HG03025 (cell line): Measurements from ENCODE around the gene UNC93A.

Experiments used
- ATAC-seq: cut with Tn5 transposase; IDR thresholded peaks from one replicate; pipeline ENCODE4 v1.9.1; 2021; ENCODE audit warnings: mild to moderate bottlenecking, moderate library complexity; ENCODE audit not compliant: unreplicated experiment, low FRiP score

Gene UNC93A

DNA sequence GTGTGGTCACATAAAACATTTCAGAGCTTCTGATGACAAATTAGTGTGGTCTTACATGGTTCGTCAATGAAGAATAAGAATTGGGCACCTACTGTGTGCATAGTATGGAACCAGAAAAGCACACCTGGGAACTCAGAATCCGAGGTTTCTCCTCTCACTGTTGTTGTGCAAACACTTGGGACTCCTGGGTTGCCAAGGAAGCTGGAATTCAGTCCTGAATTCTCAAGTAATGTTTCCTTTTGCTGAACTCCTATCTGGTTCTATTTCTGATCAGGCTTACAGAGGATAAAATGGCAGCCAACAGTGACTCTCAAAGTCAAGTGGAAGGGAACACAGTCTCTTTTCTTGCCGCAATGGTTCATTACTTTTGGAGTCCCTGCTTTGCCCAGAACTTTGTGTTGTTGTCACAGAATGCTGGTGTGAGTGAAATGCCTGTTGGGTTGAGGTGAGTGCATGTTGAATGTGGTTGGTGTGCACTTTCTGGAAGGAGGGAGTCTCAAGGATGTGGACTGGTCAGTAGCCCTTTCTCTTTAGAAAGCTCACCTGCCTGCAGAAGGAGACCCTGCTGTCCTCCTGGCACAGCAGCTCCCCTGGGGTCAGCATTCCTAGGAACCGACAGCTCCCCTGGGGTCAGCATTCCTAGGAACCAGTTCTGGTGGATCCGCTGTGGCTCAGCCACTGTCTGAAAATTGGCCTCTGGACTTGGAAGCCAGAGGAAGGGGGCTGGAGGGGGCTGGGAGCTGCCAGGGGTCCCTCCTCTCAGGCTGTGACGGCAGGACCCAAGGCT, 1.4 kb downstream of the UNC93A start:
- no peak for ATAC-seq

DNA sequence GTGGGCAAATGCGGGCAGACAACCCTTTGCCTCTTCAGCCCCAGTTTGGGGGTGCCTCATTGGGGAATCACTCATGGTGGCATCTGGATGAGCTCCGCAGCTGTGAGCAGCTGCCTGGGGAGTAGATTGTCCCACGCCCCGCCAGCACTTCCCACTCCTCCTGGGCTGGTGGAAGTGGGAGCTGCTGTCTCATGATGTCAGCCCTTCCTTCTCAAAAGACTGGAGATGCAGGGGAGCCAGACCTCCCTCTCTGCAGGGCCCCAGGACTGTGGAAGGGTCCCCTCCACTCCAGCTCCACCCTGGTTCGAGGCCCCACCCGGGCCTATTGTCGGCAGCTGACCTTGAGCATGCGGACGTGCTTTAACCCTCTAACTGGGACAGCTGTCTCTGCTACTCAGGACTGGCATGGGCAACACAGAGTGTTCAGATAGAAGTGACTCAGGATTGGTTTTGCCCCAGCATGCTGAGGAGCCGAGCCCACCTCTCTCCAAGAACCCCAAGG, 2.0 kb downstream of the UNC93A start:
- no peak for ATAC-seq

DNA sequence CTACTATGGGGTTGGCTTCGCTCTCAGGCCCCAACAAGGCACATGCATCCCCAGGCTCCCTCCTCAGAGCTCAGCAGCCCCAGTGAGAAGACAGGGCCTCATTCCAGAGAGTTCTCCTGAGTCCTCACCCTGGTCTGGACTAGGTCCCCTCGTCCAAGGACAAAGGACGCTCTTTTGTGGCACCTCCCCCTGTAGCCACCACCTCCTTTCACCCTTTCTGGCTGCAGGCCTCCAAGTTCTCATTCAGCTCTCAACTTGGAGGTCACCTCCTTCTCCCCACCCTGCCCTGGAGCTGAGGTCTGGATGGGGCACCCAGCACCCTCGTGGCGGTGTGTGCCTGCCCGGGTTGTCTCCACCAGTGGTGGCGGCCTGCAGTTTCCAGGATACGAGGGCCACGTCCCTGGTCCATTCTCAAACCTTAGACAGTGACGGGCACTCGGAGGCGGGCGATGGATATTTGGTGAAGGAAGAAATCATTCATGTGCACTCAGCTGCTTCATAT, 2.5 kb downstream of the UNC93A start:
- ATAC-seq, result no peak

DNA sequence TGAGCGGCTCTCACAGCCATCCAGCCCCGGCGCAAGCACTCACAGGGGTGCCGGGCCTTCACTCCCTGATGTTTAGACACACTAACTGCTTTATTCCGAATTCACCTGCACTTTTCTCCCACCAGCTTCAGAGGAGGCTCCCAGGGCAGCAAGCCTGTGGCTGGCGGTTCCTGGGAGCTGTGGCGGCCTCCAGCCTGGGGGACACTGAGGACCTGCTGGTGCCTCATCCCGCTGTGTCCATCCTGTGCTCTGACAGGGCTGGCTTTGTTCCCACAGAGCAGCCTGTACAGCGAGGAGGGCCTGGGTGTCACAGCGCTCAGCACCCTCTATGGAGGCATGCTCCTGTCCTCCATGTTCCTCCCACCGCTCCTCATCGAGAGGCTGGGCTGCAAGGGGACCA, 3.1 kb downstream of the UNC93A start:
- ATAC-seq, result no peak

DNA sequence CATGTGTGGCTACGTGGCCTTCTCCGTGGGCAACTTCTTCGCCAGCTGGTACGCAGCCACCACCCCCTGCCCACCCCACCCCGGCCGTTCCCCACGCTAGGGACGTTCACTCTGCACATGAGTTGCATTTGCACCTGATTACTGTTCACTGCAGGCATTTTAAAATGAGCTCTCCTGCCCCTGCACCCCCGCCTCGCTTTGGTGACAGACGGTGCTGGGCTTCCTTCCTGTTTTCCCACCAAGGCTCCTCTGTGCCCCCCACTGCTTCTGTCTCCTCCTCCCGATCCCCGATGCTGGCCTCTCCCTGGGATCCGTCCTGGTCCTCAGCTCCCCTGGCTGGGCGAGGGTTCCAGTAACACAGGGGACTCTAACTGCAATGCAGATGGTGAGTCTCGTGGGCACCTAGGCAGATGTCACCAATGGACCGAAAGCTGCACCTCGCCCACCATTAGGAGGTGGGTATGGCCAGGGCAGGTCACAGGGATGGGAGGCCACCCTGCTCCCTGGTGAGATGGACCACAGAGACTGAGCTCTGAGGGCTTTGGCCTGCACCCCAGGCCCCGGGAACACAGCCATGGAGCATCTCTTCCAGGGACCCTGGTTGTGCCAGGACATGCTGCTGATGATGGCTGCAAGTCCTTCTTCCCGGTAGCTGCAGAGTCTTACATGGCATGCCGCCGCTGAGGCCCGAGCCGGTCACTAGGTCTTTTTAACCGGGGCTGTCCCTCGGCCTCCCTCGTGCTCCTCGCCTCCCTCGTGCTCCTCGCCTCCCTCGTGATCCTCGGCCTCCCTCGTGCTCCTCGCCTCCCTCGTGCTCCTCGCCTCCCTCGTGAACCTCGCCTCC, 3.8 kb downstream of the UNC93A start:
- no peak for ATAC-seq

DNA sequence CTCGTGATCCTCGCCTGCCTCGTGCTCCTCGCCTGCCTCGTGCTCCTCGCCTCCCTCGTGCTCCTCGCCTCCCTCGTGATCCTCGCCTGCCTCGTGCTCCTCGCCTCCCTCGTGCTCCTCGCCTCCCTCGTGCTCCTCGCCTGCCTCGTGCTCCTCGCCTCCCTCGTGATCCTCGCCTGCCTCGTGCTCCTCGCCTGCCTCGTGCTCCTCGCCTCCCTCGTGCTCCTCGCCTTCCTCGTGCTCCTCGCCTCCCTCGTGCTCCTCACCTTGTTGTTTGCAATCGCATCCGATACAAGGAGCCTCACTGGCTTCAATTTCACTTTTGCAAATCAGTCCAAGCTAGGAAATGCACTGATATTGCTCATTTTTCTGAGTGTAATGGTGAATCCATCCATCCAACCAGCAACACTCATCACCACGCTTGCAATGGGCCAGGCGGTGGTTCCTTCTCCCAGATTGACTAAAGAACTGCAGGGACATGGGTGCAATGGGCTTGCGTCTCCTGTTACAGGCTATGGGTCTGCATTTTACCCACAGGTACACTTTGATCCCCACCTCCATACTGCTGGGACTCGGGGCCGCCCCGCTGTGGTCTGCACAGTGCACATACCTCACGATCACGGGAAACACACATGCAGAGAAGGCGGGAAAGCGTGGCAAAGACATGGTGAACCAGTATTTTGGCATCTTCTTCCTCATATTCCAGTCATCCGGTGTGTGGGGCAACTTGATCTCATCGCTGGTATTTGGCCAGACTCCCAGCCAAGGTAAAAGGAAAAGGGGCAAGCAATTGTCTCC, 4.6 kb downstream of the UNC93A start:
- ATAC-seq, result no peak

DNA sequence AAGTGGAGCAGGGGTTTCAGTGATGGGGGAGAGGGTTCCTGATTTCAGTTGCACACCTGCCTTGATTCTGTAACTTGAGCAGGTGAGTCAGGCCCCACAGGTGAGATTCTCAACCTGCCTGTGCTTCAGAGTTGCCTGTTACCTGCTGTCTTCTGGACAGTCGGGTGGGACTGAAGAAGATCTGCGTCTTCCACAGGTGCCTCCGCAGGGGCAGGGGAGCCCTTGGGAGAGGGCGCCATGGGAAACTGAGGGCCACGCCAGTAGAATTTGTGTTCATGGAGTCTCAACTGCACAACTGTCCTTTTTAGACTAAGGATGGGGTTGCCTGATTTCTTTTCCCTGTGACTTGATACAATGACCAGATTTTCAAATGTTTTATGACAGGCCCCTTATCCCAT, 5.2 kb downstream of the UNC93A start:
- no peak for ATAC-seq

DNA sequence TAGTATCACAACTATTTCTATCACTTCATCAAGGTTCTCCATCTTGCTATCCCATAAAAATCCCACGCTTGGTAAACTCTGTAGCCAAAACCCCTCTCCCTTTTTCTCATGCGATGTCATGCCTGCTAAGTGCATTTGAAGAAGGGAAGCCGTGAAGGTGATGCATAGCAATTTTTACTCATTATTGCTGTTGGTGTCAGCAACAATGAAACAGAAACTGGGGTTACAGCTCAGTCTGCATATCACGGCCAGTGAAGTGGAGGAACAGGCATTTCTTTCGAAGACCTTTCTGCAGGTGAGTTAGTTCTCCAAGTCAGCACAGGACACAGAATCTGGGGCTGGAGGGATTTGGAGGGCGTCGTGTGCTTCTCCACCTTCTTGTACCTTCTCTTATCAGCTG, 5.8 kb downstream of the UNC93A start:
- ATAC-seq, result no peak

DNA sequence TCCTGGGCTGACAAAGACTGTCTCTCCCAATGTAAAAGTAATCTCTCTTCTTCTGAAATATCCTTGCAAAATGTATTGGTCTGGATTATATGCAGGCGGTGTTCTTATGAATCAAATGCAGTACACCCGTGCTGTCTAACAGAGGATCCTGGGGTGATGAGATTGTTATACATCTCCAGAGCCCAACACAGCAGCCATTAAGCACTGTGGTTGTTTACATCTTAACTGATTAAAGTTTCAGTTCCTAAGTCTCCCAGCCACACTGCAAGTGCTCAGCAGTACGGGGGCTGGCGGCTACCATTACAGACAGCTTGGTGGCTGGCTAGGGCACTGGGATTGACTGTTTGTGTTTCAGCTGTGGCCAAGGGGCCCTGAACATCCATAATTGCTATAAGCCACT, 7.0 kb downstream of the UNC93A start:
- ATAC-seq, result peak; percentile 51

DNA sequence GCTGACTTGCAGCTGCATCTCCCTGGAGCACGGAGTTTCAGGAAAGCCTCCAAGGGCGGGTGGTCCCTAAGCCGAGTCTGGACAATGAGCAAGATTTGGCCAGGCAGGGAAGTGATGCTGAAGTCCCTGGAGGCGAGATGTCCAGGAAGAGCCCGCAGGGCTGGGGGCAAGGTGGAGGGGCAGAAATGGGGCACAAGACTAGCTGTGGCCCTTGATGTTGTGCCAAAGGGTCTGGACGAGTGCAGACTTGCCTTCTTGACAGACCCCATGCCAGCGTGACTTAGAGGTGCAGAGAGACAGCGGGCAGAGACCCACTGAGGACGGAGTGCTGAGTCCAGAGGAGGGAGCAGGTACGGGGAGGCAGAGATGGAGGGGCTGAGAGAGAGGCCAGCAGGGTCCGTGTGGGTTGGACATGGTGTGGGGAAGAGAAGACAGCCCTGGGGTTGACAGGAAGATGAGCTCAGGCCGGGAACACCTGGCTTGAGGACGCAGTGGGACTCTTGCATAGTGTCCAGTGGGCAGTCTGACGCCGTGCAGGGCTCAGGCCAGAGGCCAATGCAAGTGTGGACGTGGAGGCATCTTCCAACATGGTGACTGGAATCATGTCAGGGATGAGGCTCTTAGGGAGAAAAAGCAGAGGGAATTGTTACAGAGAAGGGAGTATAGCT, 8.7 kb downstream of the UNC93A start:
- no peak for ATAC-seq

DNA sequence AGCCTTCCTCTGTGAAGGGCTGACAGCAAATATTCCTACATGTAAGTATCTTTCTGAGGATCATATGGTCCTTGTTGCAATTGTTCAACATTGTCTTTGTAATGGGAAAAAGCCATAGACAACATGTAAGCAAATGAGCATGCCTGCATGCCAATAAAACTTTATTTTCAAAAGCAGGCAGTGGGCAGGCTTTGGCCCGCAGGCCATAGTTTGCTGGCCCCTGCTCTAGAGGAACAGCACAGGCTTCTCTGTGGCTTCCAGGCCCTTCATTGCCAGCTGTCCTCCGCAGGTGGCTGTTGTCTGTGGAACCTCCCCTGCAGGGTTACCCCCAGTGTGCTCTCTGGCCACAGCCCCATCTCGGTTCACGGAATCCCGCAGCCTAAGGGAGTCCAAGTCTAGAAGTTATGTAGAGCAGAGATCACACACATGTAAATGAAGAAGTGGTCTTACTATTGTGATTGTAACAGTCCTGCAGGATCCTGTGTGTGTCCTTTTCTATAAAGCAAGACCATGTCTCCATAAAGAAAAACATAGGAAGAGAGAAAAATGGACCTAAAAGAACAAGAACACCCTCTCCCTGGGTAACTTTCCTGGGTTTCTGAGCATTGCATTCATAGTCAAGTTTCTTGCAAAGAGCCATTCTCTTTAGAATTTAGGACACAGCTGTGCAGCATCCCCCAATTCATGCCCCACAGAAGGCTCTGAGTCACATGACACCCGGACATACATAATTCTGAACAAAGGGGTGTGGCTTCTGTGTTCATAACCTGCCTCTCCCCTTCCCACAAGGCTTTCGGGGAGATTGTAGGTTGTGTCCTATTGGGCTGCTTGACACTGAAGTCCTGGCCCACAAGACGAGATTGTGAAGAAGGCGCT, 10.0 kb downstream of the UNC93A start:
- ATAC-seq, result no peak

DNA sequence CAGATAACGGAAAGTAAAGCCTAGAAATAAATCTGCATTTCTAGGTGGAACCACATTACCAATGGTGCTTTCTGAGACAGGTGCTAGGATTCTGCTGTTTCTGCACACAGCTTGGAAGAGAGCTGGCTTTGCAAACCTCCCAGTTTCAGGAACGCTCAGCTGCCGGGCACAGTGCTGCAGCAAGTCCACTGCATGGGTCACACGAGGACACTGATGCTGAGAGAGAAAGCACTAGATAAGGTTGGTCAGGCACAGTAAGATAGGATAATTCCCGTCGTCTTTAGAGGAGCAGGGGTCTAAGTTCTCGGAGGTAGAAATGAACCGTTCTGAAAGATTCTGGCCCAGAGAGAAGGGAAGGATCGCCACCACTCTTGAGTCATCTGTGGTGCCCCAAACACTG, 11.0 kb downstream of the UNC93A start:
- ATAC-seq, result no peak

DNA sequence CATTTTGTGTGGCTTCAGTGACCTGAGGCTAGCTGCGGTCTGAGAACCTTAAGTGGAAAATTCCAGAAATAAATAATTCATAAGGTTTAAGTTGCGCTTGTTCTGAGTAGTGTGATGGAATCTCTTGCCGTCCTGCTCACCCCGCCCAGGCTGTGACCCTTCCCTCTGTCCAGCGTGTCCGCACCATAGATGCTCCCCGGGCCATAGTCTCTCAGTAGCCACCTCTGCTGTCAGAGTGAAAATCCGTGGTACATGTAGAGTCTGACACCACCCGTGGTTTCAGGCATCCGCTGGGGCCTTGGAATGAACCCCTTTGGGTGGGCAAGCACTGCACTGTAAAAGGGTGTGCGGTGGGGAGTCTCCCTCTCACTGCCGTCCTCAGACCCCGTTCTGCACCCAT, 11.7 kb downstream of the UNC93A start:
- no peak for ATAC-seq

DNA sequence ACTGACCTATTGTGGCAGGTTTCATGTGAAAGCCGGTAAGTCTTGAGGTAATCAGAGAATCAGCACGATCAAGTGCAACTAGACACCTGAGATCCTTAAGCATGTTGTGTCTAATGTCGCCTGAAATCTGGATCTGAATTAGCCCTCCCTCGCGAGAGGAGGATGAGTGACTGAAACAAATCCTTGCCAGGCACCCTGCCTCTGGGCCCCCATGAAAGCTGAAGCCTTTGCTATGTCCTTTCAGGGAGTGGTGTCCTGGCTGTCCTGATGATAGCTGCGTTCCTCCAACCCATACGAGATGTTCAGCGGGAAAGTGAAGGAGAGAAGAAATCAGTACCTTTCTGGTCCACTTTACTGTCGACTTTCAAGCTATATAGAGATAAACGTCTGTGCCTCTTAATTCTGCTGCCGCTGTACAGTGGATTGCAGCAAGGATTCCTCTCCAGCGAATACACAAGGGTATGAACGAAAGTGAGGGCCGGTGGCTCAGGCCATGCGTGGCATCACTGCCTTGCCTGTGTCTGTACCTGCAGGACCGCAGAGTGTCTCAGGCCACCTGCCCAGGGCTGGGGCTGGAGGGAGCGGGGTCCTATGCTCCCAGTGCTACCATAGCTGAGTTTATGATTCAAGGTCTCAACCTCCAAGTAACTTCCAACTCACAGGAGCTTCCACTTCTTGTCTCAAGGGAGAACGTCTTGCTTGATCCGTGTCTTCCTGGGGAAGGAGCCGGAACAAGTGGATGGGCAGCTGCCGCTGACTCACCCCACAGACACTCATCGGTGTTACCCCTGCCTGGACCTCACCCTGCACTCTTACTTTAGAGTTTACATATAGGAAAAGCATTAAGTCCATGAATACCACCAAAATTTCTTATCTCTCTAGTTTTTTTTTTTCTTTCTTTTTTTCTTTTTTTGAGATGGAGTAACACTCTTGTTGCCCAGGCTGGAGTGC, 12.8 kb downstream of the UNC93A start:
- no peak for ATAC-seq

DNA sequence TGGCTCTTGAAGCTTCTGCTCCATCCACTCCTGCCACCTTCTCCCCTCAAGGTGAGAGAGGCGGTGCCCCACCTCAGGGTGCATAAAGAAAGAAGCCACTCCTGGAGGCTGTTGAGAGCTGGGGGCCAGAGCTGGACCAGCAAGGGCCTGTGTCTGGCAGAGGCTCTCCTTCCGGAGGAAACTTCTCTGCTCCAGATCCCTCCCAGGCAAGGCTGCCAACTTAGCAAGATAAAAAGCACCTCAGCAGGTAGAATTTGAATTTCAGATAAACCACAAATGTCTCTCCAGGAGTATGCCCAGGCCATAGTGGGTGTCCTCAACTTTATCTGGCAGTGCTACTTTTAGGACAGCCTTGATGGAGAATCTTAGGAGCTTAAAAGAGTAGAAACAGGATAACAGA, 13.8 kb downstream of the UNC93A start:
- ATAC-seq, result no peak

DNA sequence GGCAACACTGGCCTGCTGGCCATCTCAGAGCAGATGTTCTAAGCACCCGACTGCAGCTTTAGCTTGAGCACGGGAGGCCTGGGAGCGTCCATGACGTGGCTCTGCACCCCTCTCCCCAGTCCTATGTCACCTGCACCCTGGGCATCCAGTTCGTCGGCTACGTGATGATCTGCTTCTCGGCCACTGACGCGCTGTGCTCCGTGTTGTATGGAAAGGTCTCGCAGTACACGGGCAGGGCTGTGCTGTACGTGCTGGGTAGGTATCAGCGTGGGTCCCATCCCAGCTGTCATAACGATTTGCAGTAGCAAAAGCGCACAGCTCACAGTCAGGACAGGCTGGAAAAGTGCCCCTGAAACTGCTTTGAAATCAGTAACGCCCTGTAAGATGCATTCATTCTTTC, 14.7 kb downstream of the UNC93A start:
- ATAC-seq, result no peak

DNA sequence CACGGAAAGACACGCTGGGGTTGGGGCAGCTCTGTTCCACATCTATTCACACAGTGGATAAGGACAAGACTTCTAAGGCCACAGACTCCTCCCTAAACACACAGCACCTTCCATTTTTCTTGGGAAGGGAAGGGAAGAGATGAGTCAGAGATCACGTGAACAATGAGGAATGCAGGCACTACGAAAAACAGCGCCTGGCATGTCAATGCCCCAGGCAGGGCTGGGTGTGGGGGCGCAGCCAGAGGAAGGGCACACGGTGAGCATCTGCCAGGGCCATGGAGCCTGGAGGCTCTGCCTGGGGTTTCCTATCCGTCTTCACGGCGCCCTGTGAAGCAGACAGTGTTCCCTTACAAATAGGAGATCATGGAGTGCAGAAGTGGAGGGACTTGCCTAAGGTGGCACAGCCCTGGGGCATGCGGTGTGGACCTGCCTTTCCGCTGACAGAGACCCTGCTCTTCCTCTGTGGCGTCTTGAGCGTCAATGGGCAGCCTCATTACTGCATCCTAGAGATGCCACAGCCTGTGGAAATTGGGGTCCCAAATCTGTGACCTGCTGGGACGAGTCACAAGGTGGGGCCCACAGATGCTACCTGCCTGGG, 15.4 kb downstream of the UNC93A start:
- ATAC-seq, result no peak
